ENCODE results near the gene PCED1B.
A peak's percentile ranks its signal among the peaks of the same experiment; 100 is the strongest.

PCED1B gene, protein sequence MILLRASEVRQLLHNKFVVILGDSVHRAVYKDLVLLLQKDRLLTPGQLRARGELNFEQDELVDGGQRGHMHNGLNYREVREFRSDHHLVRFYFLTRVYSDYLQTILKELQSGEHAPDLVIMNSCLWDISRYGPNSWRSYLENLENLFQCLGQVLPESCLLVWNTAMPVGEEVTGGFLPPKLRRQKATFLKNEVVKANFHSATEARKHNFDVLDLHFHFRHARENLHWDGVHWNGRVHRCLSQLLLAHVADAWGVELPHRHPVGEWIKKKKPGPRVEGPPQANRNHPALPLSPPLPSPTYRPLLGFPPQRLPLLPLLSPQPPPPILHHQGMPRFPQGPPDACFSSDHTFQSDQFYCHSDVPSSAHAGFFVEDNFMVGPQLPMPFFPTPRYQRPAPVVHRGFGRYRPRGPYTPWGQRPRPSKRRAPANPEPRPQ

DNA sequence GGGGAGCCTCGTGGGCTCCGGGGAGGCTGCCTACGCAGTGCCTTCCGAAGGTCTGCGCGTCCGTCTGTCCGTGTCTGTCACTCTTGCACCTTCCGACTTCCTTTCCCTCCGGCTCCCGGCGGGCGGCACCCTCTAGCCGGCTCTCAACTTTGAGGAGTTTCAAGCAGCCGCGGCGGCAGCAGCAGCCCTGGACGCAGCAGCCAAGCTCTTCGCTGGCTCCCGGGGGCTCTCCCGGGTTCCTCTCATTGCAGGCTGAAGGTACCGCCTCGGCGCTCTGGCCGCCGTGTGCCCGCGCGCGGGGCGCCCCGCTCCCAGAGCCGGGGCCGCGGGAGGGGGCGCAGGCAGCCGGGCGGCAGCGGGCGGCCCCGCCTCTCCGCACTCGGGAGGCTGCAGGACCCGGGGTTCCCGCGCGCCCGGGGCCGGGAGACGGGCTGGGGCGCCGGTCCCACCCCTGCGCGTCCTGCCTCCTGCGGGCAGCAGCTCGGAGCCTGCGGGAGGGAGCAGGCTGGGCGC, at the start of gene PCED1B, which contains the start of gene AMIGO2:
PCED1B (plus strand) TSS at position 154 of the 513 bp plus-strand sequence. CDS start 155,443 bp downstream, outside the sequence.
AMIGO2 (minus strand) TSS at position 492 of the 513 bp plus-strand sequence. CDS start 957 bp downstream, outside the sequence.
- no peak within 1 kb of the TSS for H3K27ac ChIP-seq (ENCODE audit: low read length)

DNA sequence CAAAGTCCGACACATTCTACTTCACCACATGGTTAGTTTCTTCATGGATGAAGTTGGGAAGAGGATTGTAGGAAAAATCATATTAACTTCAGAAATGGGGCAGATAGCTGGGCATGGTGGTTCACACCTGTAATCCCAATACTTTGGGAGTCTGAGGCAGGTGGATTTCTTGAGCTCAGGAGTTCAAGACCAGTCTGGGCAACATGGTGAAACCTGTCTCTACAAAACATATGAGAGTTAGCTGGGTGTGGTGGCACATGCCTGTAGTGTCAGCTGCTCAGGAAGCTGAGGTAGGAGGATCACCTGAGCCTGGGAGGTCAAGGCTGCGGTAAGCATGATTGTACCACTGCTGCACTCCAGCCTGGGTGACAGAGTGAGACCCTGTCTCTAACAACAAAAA, 49.5 kb upstream of the PCED1B start:
- H3K4me1 ChIP-seq (ENCODE audit: insufficient read depth, low read length) = peaks cover 19% of the 10 kb centered on the region
- no peak overlapping the region for H3K4me3 ChIP-seq (ENCODE audit: low read length)
- H3K9me3 ChIP-seq (ENCODE audit: insufficient read depth, low read depth, low read length) = no peaks in the 10 kb centered on the region
- no peaks in the 10 kb centered on the region for H3K36me3 ChIP-seq (ENCODE audit: insufficient read depth, low read depth, low read length)
- no peaks in the 10 kb centered on the region for H3K27me3 ChIP-seq (ENCODE audit: insufficient read depth, low read length)
- H3K9ac ChIP-seq (ENCODE audit: low read depth, low read length) = no peak overlapping the region
- H3K27ac ChIP-seq (ENCODE audit: low read length) = no peak overlapping the region

More for the DNA sequence above, at the start of gene PCED1B, which contains the start of gene AMIGO2:
- peak within 1 kb of the TSS; percentile 43; the same call in 1 of the 2 replicates for H3K9ac ChIP-seq (ENCODE audit: low read depth, low read length)
- no peaks in the 10 kb centered on the region for H3K9me3 ChIP-seq (ENCODE audit: insufficient read depth, low read depth, low read length)
- peaks cover 38% of the 10 kb centered on the region for H3K27me3 ChIP-seq (ENCODE audit: insufficient read depth, low read length)
- no peaks in the 10 kb centered on the region for H3K36me3 ChIP-seq (ENCODE audit: insufficient read depth, low read depth, low read length)
- peaks cover 14% of the 10 kb centered on the region for H3K4me1 ChIP-seq (ENCODE audit: insufficient read depth, low read length)
- peak within 1 kb of the TSS; percentile 83 for H3K4me3 ChIP-seq (ENCODE audit: low read length)

DNA sequence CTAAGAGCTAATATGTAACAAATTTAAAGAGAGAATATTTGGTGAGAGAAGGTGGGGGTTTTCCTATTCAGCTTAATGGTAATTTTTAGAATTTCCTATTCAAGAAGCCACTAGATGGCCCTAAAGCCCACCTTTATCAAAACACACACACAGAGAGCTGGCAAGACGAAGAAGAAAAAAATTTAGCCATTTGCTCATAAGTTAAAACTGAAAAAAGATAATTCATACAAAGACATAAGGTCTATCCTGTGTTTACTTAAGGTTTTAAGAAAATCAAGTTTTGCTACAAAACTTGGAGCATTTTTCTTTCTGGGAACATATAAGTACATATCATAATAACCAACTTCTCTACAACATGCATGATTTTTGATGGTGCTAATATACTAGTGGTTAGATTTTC, 46.8 kb upstream of the PCED1B start:
- H3K27me3 ChIP-seq (ENCODE audit: insufficient read depth, low read length) = no peaks in the 10 kb centered on the region
- H3K4me3 ChIP-seq (ENCODE audit: low read length) = no peak overlapping the region
- H3K9ac ChIP-seq (ENCODE audit: low read depth, low read length) = no peak overlapping the region; the same call in 1 of the 2 replicates
- no peaks in the 10 kb centered on the region for H3K36me3 ChIP-seq (ENCODE audit: insufficient read depth, low read depth, low read length)
- H3K4me1 ChIP-seq (ENCODE audit: insufficient read depth, low read length) = peaks cover 19% of the 10 kb centered on the region
- H3K9me3 ChIP-seq (ENCODE audit: insufficient read depth, low read depth, low read length) = no peaks in the 10 kb centered on the region
- no peak overlapping the region for H3K27ac ChIP-seq (ENCODE audit: low read length)

DNA sequence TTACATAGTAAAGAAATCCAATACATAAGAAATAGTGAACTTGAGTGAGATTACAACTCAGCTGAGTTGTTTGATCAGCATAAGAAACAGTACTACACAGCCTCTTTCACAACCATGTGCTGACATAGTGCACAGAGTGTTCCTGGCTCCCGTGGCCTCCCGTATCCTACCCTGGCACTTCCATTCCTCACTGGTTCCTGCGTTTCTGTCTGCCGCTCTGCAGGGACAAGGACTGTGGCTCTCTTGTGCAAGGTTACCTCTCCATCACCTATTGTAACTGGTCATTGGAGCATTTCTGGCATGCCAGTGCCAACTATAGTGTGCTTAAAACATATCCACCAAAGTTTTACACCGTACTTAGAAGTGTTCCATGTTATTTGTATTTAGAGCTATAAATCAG, 46.3 kb upstream of the PCED1B start:
- Histone ChIP-seq H3K27ac (ENCODE audit: low read length) (no peak overlapping the region), H3K9ac (ENCODE audit: low read depth, low read length) (no peak overlapping the region; the same call in 1 of the 2 replicates), H3K36me3 (ENCODE audit: insufficient read depth, low read depth, low read length) (no peaks in the 10 kb centered on the region), H3K27me3 (ENCODE audit: insufficient read depth, low read length) (no peaks in the 10 kb centered on the region), H3K4me3 (ENCODE audit: low read length) (no peak overlapping the region), H3K4me1 (ENCODE audit: insufficient read depth, low read length) (peaks cover 19% of the 10 kb centered on the region), H3K9me3 (ENCODE audit: insufficient read depth, low read depth, low read length) (no peaks in the 10 kb centered on the region)

DNA sequence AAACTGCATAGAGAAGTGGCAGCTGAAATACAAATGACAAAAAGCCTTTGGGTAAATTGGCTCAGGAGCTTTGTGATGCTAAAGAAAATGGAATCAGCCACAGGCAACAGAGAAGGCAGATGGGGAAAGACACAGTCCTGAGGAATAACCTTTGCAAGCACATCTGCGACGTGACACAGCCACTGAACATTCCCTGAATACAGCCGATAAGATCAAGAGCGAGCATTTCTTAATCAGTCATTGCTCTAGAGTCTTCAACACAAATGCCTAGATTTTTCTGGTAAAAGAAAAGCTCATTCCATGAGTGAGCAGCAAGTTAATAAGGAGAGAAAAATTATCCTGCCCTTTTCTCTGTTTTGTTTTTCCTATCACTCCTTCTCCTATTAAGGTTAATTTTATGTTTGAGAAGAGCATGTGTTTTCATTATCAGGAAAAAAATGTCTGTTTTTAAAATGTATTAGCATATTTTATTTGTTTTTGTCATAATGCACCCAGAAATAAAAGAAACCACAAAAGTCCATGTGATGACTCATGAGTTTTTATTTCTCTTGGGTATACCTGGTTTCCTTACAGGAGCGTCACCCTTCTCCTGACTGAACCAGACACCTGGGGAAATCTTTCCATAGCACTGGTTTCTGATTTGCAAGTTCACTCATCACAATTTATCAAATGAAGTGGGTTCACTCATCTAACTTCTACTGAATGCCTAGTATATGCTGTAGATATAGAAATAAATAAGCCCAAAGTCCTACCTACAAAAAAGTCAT, 45.4 kb upstream of the PCED1B start:
- Histone ChIP-seq H3K27me3 (ENCODE audit: insufficient read depth, low read length) (no peaks in the 10 kb centered on the region), H3K4me3 (ENCODE audit: low read length) (no peak overlapping the region), H3K9me3 (ENCODE audit: insufficient read depth, low read depth, low read length) (no peaks in the 10 kb centered on the region), H3K9ac (ENCODE audit: low read depth, low read length) (no peak overlapping the region), H3K4me1 (ENCODE audit: insufficient read depth, low read length) (peaks cover 19% of the 10 kb centered on the region), H3K36me3 (ENCODE audit: insufficient read depth, low read depth, low read length) (no peaks in the 10 kb centered on the region), H3K27ac (ENCODE audit: low read length) (no peak overlapping the region)

DNA sequence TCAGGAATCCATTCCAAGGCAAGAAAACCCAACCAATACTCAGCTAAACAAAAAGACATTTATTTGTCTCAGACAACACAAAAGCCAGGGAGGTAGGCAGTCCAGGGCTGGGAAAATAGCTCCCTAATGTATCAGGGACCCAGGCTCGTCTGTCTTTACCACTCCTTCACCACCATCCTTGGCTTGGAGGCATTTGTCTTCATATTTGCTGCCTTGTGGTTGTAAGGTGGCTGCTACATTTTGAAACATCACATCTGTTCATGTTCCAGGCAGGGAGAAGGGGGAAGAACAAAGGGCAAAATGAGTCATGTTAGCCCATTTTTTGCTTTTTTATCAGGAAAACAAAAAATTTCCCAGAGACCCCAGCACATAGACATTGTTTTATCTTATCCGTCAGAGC, 44.8 kb upstream of the PCED1B start:
- no peak overlapping the region for H3K9ac ChIP-seq (ENCODE audit: low read depth, low read length)
- peaks cover 19% of the 10 kb centered on the region for H3K4me1 ChIP-seq (ENCODE audit: insufficient read depth, low read length)
- no peak overlapping the region for H3K27ac ChIP-seq (ENCODE audit: low read length)

DNA sequence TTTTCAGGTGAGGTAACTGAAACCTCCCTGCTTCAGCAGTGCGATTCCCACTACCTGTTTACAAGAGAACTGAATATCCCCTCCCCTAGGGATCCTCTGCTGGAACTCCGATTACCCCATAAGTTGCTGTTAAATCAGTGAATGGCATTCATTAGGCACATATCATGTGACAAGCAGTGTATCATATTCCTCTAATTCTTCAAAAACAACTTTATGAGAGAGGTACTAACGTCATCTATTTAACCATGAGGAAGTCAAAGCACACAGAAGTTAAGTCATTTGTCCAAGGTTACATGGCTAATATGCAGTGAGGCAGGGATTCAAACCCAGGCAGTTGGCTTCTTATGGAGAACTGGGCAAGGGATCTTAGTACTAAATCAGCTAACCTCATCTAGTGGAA, 43.9 kb upstream of the PCED1B start:
- H3K4me1 ChIP-seq (ENCODE audit: insufficient read depth, low read length) = peaks cover 19% of the 10 kb centered on the region

More for the DNA sequence above, 44.8 kb upstream of the PCED1B start:
- H3K36me3 ChIP-seq (ENCODE audit: insufficient read depth, low read depth, low read length) = no peaks in the 10 kb centered on the region
- H3K27me3 ChIP-seq (ENCODE audit: insufficient read depth, low read length) = no peaks in the 10 kb centered on the region
- no peak overlapping the region for H3K4me3 ChIP-seq (ENCODE audit: low read length)
- H3K9me3 ChIP-seq (ENCODE audit: insufficient read depth, low read depth, low read length) = no peaks in the 10 kb centered on the region

DNA sequence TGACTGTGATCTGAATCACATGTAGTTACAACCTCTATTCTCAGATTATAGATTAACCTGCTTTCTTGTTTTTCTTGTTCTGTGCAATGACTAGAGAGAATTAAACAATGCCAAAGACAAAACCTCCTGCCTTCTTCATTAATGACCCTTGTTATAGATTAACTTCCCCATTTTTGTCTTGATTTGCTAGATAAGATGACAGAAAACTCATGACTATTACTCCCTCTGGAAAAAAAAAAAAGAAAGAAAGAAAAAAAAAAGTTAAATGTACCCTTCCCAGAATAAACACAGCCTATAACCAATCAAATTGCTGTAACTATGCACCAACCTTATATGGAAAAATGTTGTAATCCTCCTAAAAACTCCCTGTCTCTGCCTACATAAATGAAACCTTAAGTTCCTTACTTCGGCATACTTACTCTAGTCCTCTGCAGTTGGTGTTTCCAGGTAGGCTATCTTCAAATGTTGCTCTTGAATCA, 41.1 kb upstream of the PCED1B start:
- Histone ChIP-seq H3K9me3 (ENCODE audit: insufficient read depth, low read depth, low read length) (no peaks in the 10 kb centered on the region), H3K27ac (ENCODE audit: low read length) (no peak overlapping the region), H3K36me3 (ENCODE audit: insufficient read depth, low read depth, low read length) (no peaks in the 10 kb centered on the region), H3K4me3 (ENCODE audit: low read length) (no peak overlapping the region), H3K4me1 (ENCODE audit: insufficient read depth, low read length) (peaks cover 14% of the 10 kb centered on the region), H3K27me3 (ENCODE audit: insufficient read depth, low read length) (no peaks in the 10 kb centered on the region), H3K9ac (ENCODE audit: low read depth, low read length) (no peak overlapping the region)

More for the DNA sequence above, 43.9 kb upstream of the PCED1B start:
- no peak overlapping the region for H3K9ac ChIP-seq (ENCODE audit: low read depth, low read length)
- H3K9me3 ChIP-seq (ENCODE audit: insufficient read depth, low read depth, low read length) = no peaks in the 10 kb centered on the region
- H3K27ac ChIP-seq (ENCODE audit: low read length) = no peak overlapping the region
- no peak overlapping the region for H3K4me3 ChIP-seq (ENCODE audit: low read length)
- no peaks in the 10 kb centered on the region for H3K27me3 ChIP-seq (ENCODE audit: insufficient read depth, low read length)
- H3K36me3 ChIP-seq (ENCODE audit: insufficient read depth, low read depth, low read length) = no peaks in the 10 kb centered on the region

DNA sequence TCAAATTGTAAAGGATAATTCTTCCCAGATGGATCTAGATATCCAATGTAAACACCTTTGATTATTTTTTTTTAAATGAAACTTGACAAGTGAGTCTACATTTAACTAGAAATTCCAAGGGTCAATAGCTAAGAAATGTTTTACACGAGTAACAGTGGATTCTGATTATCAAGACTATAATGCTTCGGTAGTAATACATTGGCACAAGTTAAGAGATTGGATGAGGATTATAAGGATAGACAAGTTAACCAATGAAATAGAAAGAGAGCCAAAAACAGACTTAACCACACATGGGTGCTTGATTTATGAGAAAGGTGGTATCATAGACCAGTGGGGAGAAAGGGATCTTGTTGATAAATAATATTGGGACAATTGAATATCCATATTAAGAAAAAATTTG, 40.3 kb upstream of the PCED1B start:
- no peak overlapping the region for H3K9ac ChIP-seq (ENCODE audit: low read depth, low read length)
- H3K9me3 ChIP-seq (ENCODE audit: insufficient read depth, low read depth, low read length) = no peaks in the 10 kb centered on the region
- no peak overlapping the region for H3K4me3 ChIP-seq (ENCODE audit: low read length)
- H3K27me3 ChIP-seq (ENCODE audit: insufficient read depth, low read length) = no peaks in the 10 kb centered on the region
- no peaks in the 10 kb centered on the region for H3K36me3 ChIP-seq (ENCODE audit: insufficient read depth, low read depth, low read length)
- H3K4me1 ChIP-seq (ENCODE audit: insufficient read depth, low read length) = peaks cover 6% of the 10 kb centered on the region
- H3K27ac ChIP-seq (ENCODE audit: low read length) = no peak overlapping the region

DNA sequence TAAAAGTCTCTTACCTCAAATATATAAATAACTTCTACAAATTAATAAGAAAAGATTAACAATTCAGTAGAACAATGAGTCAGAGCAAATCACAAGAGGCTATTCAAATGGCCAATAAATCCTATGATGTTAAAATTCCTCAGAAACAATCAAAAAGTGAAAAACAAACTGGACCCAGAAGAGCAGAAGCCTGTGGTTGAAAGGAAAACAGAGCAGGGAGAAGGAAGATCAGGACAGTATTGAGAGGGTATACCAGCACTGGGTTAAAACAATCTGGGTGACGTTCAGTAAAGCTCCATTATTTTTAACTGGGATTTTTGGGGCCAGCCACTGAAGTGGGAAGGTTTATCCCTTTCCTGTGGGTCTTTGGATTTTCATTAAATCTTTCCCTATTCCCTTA, 39.7 kb upstream of the PCED1B start:
- H3K9me3 ChIP-seq (ENCODE audit: insufficient read depth, low read depth, low read length) = no peaks in the 10 kb centered on the region
- H3K36me3 ChIP-seq (ENCODE audit: insufficient read depth, low read depth, low read length) = no peaks in the 10 kb centered on the region
- no peaks in the 10 kb centered on the region for H3K27me3 ChIP-seq (ENCODE audit: insufficient read depth, low read length)
- no peak overlapping the region for H3K27ac ChIP-seq (ENCODE audit: low read length)
- no peak overlapping the region for H3K9ac ChIP-seq (ENCODE audit: low read depth, low read length)
- no peak overlapping the region for H3K4me3 ChIP-seq (ENCODE audit: low read length)
- H3K4me1 ChIP-seq (ENCODE audit: insufficient read depth, low read length) = no peaks in the 10 kb centered on the region; the same call in 1 of the 2 replicates

DNA sequence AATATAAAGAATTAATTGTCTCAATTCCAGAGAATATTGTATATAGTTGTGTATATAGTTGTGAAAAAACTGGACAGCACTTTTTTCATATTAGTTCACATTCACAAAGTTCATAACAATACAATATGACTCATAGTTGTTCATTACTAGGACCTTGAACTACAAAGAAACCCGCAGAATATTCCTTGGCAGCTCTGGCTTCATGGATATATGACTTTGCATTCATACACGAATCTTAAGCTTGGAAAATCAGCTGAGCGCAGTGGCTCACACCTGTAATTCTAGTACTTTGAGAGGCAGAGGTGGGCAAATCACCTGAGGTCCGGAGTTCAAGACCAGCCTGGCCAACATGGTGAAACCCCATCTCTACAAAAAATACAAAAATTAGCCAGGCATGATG, 38.1 kb upstream of the PCED1B start:
- Histone ChIP-seq H3K36me3 (ENCODE audit: insufficient read depth, low read depth, low read length) (no peaks in the 10 kb centered on the region), H3K27me3 (ENCODE audit: insufficient read depth, low read length) (no peaks in the 10 kb centered on the region), H3K9ac (ENCODE audit: low read depth, low read length) (no peak overlapping the region), H3K4me1 (ENCODE audit: insufficient read depth, low read length) (no peaks in the 10 kb centered on the region; the same call in 1 of the 2 replicates), H3K4me3 (ENCODE audit: low read length) (no peak overlapping the region), H3K27ac (ENCODE audit: low read length) (no peak overlapping the region), H3K9me3 (ENCODE audit: insufficient read depth, low read depth, low read length) (no peaks in the 10 kb centered on the region)
